ENCODE measurements around the gene PBX4.

GRCh38 chr19:19650331-19650730 is 31.8 kb upstream of the PBX4 start:
- no peak for TF ChIP-seq TAF1 (IDR thresholded peaks at IDR 0.05; ENCODE audit: borderline replicate concordance, low read depth, low read length)
- no peak for TF ChIP-seq POLR2AphosphoS5 (IDR thresholded peaks at IDR 0.05; ENCODE audit: low read depth, low read length)
